Glutamatergic neuron (in vitro differentiated cells): ENCODE measurements around the gene LMAN1L. TPM values are rescaled to one million over a fixed set of nuclear protein-coding genes. Genes with fewer than 3 reads are reported as not detected.

Experiments used
- DNase-seq: peaks from one replicate; pipeline ENCODE4 v3.0.0; 2022
- H3K27ac Mint-ChIP-seq: one replicate; pipeline ENCODE4 v1.8.0; 2020; ENCODE audit warnings: mild to moderate bottlenecking, mixed read lengths, inconsistent platforms; ENCODE audit not compliant: unreplicated experiment
- H3K27me3 Mint-ChIP-seq: one replicate; pipeline ENCODE4 v1.8.0; 2020; ENCODE audit warnings: mild to moderate bottlenecking, moderate library complexity, mixed read lengths, inconsistent platforms; ENCODE audit not compliant: unreplicated experiment
- H3K36me3 Mint-ChIP-seq: one replicate; pipeline ENCODE4 v1.8.0; 2020; ENCODE audit warnings: mild to moderate bottlenecking, mixed read lengths, inconsistent platforms; ENCODE audit not compliant: unreplicated experiment
- H3K4me1 Mint-ChIP-seq: one replicate; pipeline ENCODE4 v1.8.0; 2020; ENCODE audit warnings: mild to moderate bottlenecking, low read depth, mixed read lengths, inconsistent platforms; ENCODE audit not compliant: unreplicated experiment
- H3K4me3 Mint-ChIP-seq: one replicate; pipeline ENCODE4 v1.8.0; 2020; ENCODE audit warnings: mild to moderate bottlenecking, mixed read lengths, inconsistent platforms; ENCODE audit not compliant: unreplicated experiment
- H3K9me3 Mint-ChIP-seq: one replicate; pipeline ENCODE4 v1.8.0; 2020; ENCODE audit warnings: mild to moderate bottlenecking, moderate library complexity, mixed read lengths, inconsistent platforms; ENCODE audit not compliant: unreplicated experiment
- total RNA-seq: library from RNA; stranded (reverse); fragmentation: NEBNext Ultra II Directional; extraction: Animal tissue kit (Norgen Biotek cat#: 25700); gene quantifications from one replicate; pipeline ENCODE4 v1.2.1, GENCODE V29; 2021; ENCODE audit not compliant: unreplicated experiment
- TF ChIP-seq, protein P1 (sequence below): fragments of 200-600 bp; sonication (generic); IDR thresholded peaks from one replicate; pipeline ENCODE4 v1.5.0; 2021; ENCODE audit not compliant: partially characterized antibody, unreplicated experiment

Gene LMAN1L
- total RNA-seq, 1 donor from 2014 or later, result not detected

DNA sequence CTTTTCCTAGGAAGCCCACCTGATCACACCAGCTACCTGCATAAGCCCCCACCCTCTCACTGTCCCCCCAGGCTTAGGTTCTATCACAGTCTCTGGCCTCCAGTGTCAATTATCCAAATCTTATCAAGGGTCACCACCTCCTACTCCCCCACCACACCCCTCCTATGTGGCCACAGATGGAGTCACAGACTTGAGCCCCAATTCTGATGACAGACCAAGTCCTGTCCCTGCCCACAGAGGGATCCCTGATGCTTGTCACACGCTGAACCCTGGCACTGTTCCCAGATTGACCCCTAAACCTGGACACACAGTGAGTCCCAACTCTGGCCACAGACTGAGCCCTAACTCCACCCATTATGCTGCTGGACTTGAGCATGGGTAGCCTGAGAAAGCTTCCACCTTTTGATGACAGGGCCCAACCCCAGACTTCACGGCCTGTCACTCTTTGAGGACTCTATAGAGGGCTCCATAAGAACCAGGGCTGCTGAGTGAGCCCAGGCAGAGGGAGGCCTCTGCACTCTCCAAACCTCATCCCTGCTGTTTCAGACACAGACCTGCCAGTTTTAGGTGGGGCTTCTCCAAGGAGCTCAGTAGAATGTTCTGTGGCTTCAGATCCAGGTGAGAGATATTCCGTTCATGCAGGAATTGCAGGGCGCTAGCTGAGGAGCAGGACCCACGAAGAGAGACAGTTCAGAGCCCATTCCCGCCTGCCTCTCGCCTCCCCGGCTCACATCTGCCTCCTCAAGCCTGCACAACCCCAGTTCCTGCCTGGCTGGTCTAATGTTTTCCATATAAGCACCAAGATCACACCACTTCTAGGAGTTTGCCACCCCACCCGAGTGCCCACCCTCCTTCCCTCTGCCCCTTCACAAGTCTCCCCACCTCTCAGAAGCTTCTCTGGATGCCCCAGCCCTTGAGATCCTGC is 28.5 kb downstream of the LMAN1L start:
- no peak for DNase-seq
- Mint-ChIP-seq H3K4me1 (peaks cover 12% of the 10 kb centered on the region), H3K4me3 (no peak overlapping the region), H3K9me3 (peaks cover 4% of the 10 kb centered on the region), H3K36me3 (no peaks in the 10 kb centered on the region), H3K27me3 (peaks cover 8% of the 10 kb centered on the region), H3K27ac (peak overlapping the region; percentile 8)
- TF ChIP-seq, protein P1, sequence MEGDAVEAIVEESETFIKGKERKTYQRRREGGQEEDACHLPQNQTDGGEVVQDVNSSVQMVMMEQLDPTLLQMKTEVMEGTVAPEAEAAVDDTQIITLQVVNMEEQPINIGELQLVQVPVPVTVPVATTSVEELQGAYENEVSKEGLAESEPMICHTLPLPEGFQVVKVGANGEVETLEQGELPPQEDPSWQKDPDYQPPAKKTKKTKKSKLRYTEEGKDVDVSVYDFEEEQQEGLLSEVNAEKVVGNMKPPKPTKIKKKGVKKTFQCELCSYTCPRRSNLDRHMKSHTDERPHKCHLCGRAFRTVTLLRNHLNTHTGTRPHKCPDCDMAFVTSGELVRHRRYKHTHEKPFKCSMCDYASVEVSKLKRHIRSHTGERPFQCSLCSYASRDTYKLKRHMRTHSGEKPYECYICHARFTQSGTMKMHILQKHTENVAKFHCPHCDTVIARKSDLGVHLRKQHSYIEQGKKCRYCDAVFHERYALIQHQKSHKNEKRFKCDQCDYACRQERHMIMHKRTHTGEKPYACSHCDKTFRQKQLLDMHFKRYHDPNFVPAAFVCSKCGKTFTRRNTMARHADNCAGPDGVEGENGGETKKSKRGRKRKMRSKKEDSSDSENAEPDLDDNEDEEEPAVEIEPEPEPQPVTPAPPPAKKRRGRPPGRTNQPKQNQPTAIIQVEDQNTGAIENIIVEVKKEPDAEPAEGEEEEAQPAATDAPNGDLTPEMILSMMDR, result no peak

DNA sequence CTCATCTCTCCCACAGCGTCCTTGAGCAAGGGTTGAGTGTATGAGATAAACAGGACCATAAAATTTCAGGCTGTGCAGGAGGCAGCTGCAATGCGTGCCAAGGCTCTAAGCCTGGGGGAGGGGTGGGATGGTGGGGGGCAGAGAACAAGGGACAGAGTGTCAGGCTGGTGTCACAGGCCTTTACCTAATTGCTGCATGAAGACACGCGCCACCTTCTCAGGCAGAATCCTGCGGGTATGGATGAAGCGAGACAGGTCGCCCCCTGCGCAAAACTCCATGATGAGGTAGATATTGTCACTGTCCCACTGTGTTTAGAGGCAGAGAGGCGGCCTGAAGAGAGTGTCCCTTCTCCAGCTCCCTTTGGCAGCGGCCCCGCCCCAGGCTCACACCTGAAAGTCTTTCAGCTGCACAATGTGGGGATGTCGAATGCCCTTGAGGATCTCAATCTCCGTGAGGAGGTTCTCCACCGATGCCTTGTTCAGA is 29.3 kb downstream of the LMAN1L start:
- peak overlapping the region; percentile 88 for H3K4me3 Mint-ChIP-seq
- TF ChIP-seq, protein P1, result no peak
- H3K27me3 Mint-ChIP-seq, result peaks cover 9% of the 10 kb centered on the region
- H3K27ac Mint-ChIP-seq, result no peak overlapping the region
- peaks cover 4% of the 10 kb centered on the region for H3K9me3 Mint-ChIP-seq
- no peaks in the 10 kb centered on the region for H3K36me3 Mint-ChIP-seq
- peaks cover 12% of the 10 kb centered on the region for H3K4me1 Mint-ChIP-seq
- no peak for DNase-seq

DNA sequence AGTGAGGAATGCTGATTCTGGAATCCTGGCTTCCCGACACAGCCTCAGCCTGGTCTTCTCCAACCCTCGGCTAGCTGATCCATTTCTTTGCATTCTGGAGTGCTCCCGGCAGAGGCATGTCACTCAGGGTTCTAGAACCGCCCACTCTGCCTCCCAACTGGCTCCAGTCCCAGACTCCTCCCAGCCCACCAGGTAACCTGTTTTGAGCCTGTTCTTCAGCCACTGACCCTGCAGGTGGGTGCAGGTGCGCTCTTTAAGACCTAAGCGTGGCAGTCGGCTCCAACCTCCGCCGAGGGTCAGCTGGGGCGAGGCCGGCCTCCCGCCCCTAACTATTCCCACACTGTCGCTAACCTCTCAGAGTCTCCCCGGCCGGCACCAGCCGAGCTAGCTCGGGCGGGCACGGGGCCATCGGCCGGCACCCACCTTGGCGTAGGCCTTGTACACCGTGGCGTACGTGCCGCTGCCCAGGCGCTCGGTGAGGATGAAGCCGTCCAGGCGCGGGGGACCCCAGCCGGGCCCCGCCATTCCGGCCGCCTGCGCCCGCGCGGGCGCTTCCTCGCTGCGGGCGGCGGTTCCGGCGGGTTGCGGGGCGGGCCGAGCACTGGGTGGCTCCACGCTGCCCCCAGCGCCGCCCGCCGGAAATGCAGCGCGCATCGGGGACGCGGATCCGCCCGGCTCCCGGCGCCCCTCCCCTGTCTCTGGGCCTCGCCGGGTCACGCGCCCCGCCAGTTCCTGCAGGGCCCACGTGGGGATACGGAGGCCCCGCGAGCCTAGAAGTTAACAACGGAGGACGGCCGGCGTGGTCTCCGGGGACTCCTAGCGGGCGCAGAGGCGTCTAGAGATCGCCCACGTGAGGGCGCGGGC is 30.2 kb downstream of the LMAN1L start, which contains the start of gene ULK3:
Gene ULK3, minus strand, starts transcription at position 576 of the 864 bp plus-strand sequence. Its CDS starts 51 bp downstream, at position 525.
- Mint-ChIP-seq H3K27me3 (peaks cover 9% of the 10 kb centered on the region), H3K36me3 (no peaks in the 10 kb centered on the region), H3K9me3 (peaks cover 4% of the 10 kb centered on the region), H3K4me3 (peak within 1 kb of the TSS; percentile 88), H3K27ac (peak within 1 kb of the TSS; percentile 88), H3K4me1 (peaks cover 7% of the 10 kb centered on the region)
- peak; percentile 94 for DNase-seq
- TF ChIP-seq, protein P1, result peak; percentile 83

DNA sequence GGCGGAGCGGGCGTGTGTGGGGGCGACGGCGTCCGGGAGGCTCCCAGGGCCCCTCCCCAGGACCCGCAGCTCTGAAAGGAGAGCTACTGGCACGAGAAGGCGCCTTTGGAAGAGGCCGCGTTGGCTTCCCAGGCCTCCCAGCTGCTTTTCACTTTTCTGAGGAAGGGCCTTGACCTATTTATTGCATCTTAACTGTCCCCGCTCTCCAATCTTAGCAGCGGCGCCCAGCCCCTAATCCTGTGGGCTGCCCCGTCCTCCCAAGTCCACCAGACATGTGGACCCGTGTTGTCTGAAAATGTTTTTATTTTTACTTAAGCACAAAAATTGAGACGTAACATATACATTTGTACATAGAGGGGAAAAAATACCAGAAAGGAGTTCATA is 30.8 kb downstream of the LMAN1L start:
- Mint-ChIP-seq H3K27me3 (peaks cover 12% of the 10 kb centered on the region), H3K4me3 (peak overlapping the region; percentile 87), H3K36me3 (no peaks in the 10 kb centered on the region), H3K9me3 (peaks cover 4% of the 10 kb centered on the region), H3K4me1 (peaks cover 7% of the 10 kb centered on the region), H3K27ac (peak overlapping the region; percentile 88)
- TF ChIP-seq, protein P1, result no peak
- no peak for DNase-seq
